Transverse colon (tissue), 3 donors: Measurements from ENCODE around the gene TRPM8.

ENCODE experiments used
- POLR2A ChIP-seq: fragments of 450-650 bp; IDR thresholded peaks from one replicate; pipeline ENCODE4 v1.6.1; 2016; ENCODE audit warnings: antibody characterized with exemption, mild to moderate bottlenecking, moderate library complexity
- TF ChIP-seq, protein P1 (sequence below), 5 experiments: fragments of 200-600 bp in 3 of 5; fragments of 450-650 bp in 2 of 5; sonication (generic) in 3 of 5; IDR thresholded peaks; 1 replicate in 2 of 5; 2 replicates in 3 of 5; pipeline ENCODE4 v1.5.1; 2016 to 2017; ENCODE audit warnings: antibody characterized with exemption in 5 of 5, inconsistent platforms in 3 of 5, mild to moderate bottlenecking in 2 of 5, moderate library complexity in 1 of 5

- TF ChIP-seq, protein P1, sequence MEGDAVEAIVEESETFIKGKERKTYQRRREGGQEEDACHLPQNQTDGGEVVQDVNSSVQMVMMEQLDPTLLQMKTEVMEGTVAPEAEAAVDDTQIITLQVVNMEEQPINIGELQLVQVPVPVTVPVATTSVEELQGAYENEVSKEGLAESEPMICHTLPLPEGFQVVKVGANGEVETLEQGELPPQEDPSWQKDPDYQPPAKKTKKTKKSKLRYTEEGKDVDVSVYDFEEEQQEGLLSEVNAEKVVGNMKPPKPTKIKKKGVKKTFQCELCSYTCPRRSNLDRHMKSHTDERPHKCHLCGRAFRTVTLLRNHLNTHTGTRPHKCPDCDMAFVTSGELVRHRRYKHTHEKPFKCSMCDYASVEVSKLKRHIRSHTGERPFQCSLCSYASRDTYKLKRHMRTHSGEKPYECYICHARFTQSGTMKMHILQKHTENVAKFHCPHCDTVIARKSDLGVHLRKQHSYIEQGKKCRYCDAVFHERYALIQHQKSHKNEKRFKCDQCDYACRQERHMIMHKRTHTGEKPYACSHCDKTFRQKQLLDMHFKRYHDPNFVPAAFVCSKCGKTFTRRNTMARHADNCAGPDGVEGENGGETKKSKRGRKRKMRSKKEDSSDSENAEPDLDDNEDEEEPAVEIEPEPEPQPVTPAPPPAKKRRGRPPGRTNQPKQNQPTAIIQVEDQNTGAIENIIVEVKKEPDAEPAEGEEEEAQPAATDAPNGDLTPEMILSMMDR (IDR thresholded peaks at IDR 0.05) = no peak
- TF ChIP-seq POLR2A = no peak
Measured at GRCh38 chr2:233996000-233996399, 78.8 kb downstream of the TRPM8 start.
